IMR-90 (cell line): ENCODE measurements around the gene KDM2A. TPM values are rescaled to one million over a fixed set of nuclear protein-coding genes. Genes with fewer than 3 reads are reported as not detected.
A peak's percentile ranks its signal among the peaks of the same experiment; 100 is the strongest.

Experiments
- ATAC-seq: fragments of 200-7000 bp; cut with Tn5 transposase; 2 replicates; pipeline ENCODE4 v1.9.1; 2020; ENCODE audit warnings: low read depth, mild to moderate bottlenecking, moderate library complexity
- BruUV-seq: library from RNA; stranded (reverse); fragments of 400-500 nt; replicated peaks from 2 replicates; lab custom pipeline; 2021; lab: Mats Ljungman, UMichigan
- CTCF ChIA-PET: fragments of 300-600 bp; formaldehyde crosslinking; extraction: SDS; loops from one replicate; lab custom pipeline; 2021; ENCODE audit warnings: antibody characterized with exemption; lab: Yijun Ruan, JAX
- POLR2A ChIA-PET: fragments of 300-600 bp; sonication (Branson Sonifier 250); formaldehyde crosslinking; loops from one replicate; lab custom pipeline; 2022; ENCODE audit warnings: antibody characterized with exemption; ENCODE audit not compliant: unreplicated experiment; lab: Charles Lee
- DNase-seq: peaks from one replicate; pipeline ENCODE4 v3.0.0; 2013
- H2AFZ ChIP-seq: replicated peaks from 2 replicates; pipeline ENCODE3; 2013; ENCODE audit warnings: low read length, mild to moderate bottlenecking; ENCODE audit not compliant: poor library complexity
- H2AK5ac ChIP-seq: 2 replicates; pipeline ENCODE4 v1.6.1; 2013; ENCODE audit warnings: low read depth, low read length, inconsistent platforms
- H2AK9ac ChIP-seq: replicated peaks from 2 replicates; pipeline ENCODE3; 2013; ENCODE audit warnings: mild to moderate bottlenecking, low read depth, low read length, moderate library complexity; ENCODE audit not compliant: poor library complexity
- H2BK120ac ChIP-seq: 2 replicates; pipeline ENCODE4 v1.6.1; 2013; ENCODE audit warnings: low read depth, low read length, inconsistent platforms
- H2BK15ac ChIP-seq: 3 replicates; pipeline ENCODE4 v1.6.1; 2013; ENCODE audit warnings: low read depth, low read length, inconsistent platforms
- H2BK20ac ChIP-seq: 2 replicates; pipeline ENCODE4 v1.6.1; 2013; ENCODE audit warnings: low read depth, mild to moderate bottlenecking, inconsistent platforms, low read length, moderate library complexity
- H2BK5ac ChIP-seq: 2 replicates; pipeline ENCODE4 v1.6.1; 2013; ENCODE audit warnings: mild to moderate bottlenecking, low read depth, low read length, inconsistent platforms; ENCODE audit not compliant: poor library complexity, severe bottlenecking
- H3K14ac ChIP-seq: replicated peaks from 2 replicates; pipeline ENCODE4 v1.6.1; 2013; ENCODE audit warnings: low read depth, low read length, inconsistent platforms
- H3K18ac ChIP-seq: 2 replicates; pipeline ENCODE4 v1.6.1; 2013; ENCODE audit warnings: low read depth, low read length, control low read depth
- H3K23ac ChIP-seq: 2 replicates; pipeline ENCODE4 v1.6.1; 2013; ENCODE audit warnings: low read depth, low read length, inconsistent platforms
- H3K27ac ChIP-seq: 2 replicates; pipeline ENCODE4 v1.5.1; 2013; ENCODE audit warnings: mild to moderate bottlenecking, control low read depth, low read length; ENCODE audit not compliant: insufficient read depth
- H3K27me3 ChIP-seq: 2 replicates; pipeline ENCODE4 v1.6.1; 2013; ENCODE audit warnings: low read length; ENCODE audit not compliant: control insufficient read depth, insufficient read depth
- H3K36me3 ChIP-seq: 2 replicates; pipeline ENCODE4 v1.6.1; 2013; ENCODE audit warnings: low read length, mixed read lengths; ENCODE audit not compliant: control insufficient read depth, insufficient read depth
- H3K4ac ChIP-seq: 2 replicates; pipeline ENCODE4 v1.6.1; 2013; ENCODE audit warnings: low read depth, low read length, inconsistent platforms
- H3K4me1 ChIP-seq: 2 replicates; pipeline ENCODE4 v1.6.1; 2013; ENCODE audit warnings: low read length, mixed read lengths; ENCODE audit not compliant: control insufficient read depth, insufficient read depth
- H3K4me2 ChIP-seq: 2 replicates; pipeline ENCODE4 v1.6.1; 2013; ENCODE audit warnings: low read depth, mild to moderate bottlenecking, control low read depth, low read length, moderate library complexity
- H3K4me3 ChIP-seq: 2 replicates; pipeline ENCODE4 v1.5.1; 2013; ENCODE audit warnings: low read depth, mild to moderate bottlenecking, control low read depth, low read length, moderate library complexity; ENCODE audit not compliant: insufficient read depth
- H3K56ac ChIP-seq: 2 replicates; pipeline ENCODE4 v1.6.1; 2013; ENCODE audit warnings: low read length, inconsistent platforms; ENCODE audit not compliant: insufficient read depth; ENCODE audit errors: extremely low read depth
- H3K79me1 ChIP-seq, 2 experiments: 2 replicates each; pipeline ENCODE4 v1.6.1; 2013; ENCODE audit warnings: low read length in 2 of 2, inconsistent platforms in 1 of 2, low read depth in 1 of 2
- H3K9ac ChIP-seq: 2 replicates; pipeline ENCODE4 v1.6.1; 2013; ENCODE audit warnings: low read depth, low read length, control low read depth
- H3K9me1 ChIP-seq: 2 replicates; pipeline ENCODE4 v1.6.1; 2013; ENCODE audit warnings: low read length, inconsistent platforms; ENCODE audit not compliant: insufficient read depth
- H3K9me3 ChIP-seq: 2 replicates; pipeline ENCODE4 v1.6.1; 2013; ENCODE audit warnings: low read length; ENCODE audit not compliant: control insufficient read depth, insufficient read depth
- H4K20me1 ChIP-seq: 2 replicates; pipeline ENCODE4 v1.6.1; 2013; ENCODE audit warnings: low read length, inconsistent platforms; ENCODE audit not compliant: insufficient read depth
- H4K5ac ChIP-seq: 2 replicates; pipeline ENCODE4 v1.6.1; 2013; ENCODE audit warnings: mild to moderate bottlenecking, low read depth, low read length, control low read depth
- H4K8ac ChIP-seq, 2 experiments: 2 replicates each; pipeline ENCODE4 v1.6.1; 2013; ENCODE audit warnings: low read depth in 2 of 2, low read length in 2 of 2, control low read depth in 1 of 2, inconsistent platforms in 1 of 2
- H4K91ac ChIP-seq: 2 replicates; pipeline ENCODE4 v1.6.1; 2013; ENCODE audit warnings: low read depth, low read length, inconsistent platforms; ENCODE audit not compliant: insufficient read depth
- CTCF ChIP-seq: conservative IDR thresholded peaks from 2 replicates; pipeline ENCODE4 v1.5.1; 2012; ENCODE audit warnings: mild to moderate bottlenecking, low read depth, low read length, improper control_type of control experiment
- FOS ChIP-seq: fragments of 150-350 bp; IDR thresholded peaks from 2 replicates; pipeline ENCODE4 v1.6.1; 2016; ENCODE audit warnings: low read depth, low read length
- MXI1 ChIP-seq: IDR thresholded peaks from 2 replicates; pipeline ENCODE4 v1.6.1; 2012; ENCODE audit warnings: low read depth, mild to moderate bottlenecking, low read length, moderate library complexity, borderline replicate concordance
- WGBS, 2 experiments: methylation state at CpG; one replicate each; pipeline versions ENCODE4 v1.1.5 to v1.1.7; 2013; ENCODE audit warnings: missing lambda C conversion rate in 2 of 2; ENCODE audit not compliant: insufficient read length in 1 of 2; ENCODE audit errors: extremely low coverage in 2 of 2; 5-methylcytosine and 5-hydroxymethylcytosine counted together
- dilution Hi-C: fragments of 300-500 bp; cut with HindIII; formaldehyde crosslinking; loops from one replicate; pipeline ENCODE4 v1.14.3; 2018; ENCODE audit warnings: low sequenced_read_pairs; ENCODE audit not compliant: unreplicated experiment
- in situ Hi-C: fragments of 300-500 bp; cut with MboI; formaldehyde crosslinking; loops from 3 replicates; pipeline ENCODE4 v1.14.3; 2019; ENCODE audit warnings: low sequenced_read_pairs, inconsistent platforms, mixed read lengths
- intact Hi-C: fragments of 100-400 bp; cut with micrococcal nuclease; formaldehyde crosslinking; loops from 2 replicates; pipeline ENCODE4 v1.10.0; 2022
- polyA plus RNA-seq, 3 experiments: library from polyadenylated mRNA; depleted of rRNA; stranded (reverse); fragments of >200 nt; gene quantifications; 2 replicates each; pipeline ENCODE4 v1.2.3, GENCODE V29; 2012; ENCODE audit warnings: low replicate concordance in 1 of 3
- total RNA-seq: library from RNA; depleted of rRNA; stranded (reverse); fragments of >200 nt; gene quantifications from 2 replicates; pipeline ENCODE4 v1.2.3, GENCODE V29; 2012

KDM2A gene
- total and polyA plus RNA-seq, 2 of the 4 experiments (the other 2 are of a cell fraction), result 26.7 to 42.6 TPM

- POLR2A ChIA-PET, result interaction anchor here (0.6 kb wide), 1 partner anchor 294 kb away, joined by 7 read pairs; no protein-coding TSS in a partner anchor
- H3K14ac ChIP-seq, result peak within 1 kb of the TSS; percentile 97
- TF ChIP-seq CTCF (no peak), FOS (no peak), MXI1 (0 out of 2 replicates have a peak, but pooled peaks have one; percentile 33)
- peak within 1 kb of the TSS; percentile 67 for H2BK120ac ChIP-seq
- DNase-seq (no peak), ATAC-seq (peak; percentile 70)
- peak within 1 kb of the TSS; percentile 89 for H3K9ac ChIP-seq
- in situ Hi-C loops (no loop called here), dilution Hi-C loops (no loop called here), intact Hi-C loops (loop anchor here (2.0 kb wide), 2 partner anchors 14 to 26 kb away; partner anchors contain the start of gene SSH3)
- H2AFZ ChIP-seq, result peak within 1 kb of the TSS; percentile 97
- peak within 1 kb of the TSS; percentile 11 for H2BK20ac ChIP-seq
- peak within 1 kb of the TSS; percentile 81 for H3K18ac ChIP-seq
- no peaks in the 10 kb centered on the region for H3K9me3 ChIP-seq
- peak within 1 kb of the TSS; percentile 99 for H2AK5ac ChIP-seq
- peaks cover 40% of the 10 kb centered on the region for H3K36me3 ChIP-seq
- 0% methylated on average over 15 of the region's 56 CpGs; no CpG with 5 or more reads in 1 of the 2 experiments for WGBS, 2 experiments
- no TSS peak for BruUV-seq
- peak within 1 kb of the TSS; percentile 99 for H4K91ac ChIP-seq
- peak within 1 kb of the TSS; percentile 81 for H3K56ac ChIP-seq
- H2BK15ac ChIP-seq, result peak within 1 kb of the TSS; percentile 64; the same call in 2 of the 3 replicates
- CTCF ChIA-PET, result interaction anchor here (0.6 kb wide), 1 partner anchor 57 kb away, joined by 3 read pairs; no protein-coding TSS in a partner anchor
- H3K27me3 ChIP-seq, result no peaks in the 10 kb centered on the region
- H2BK5ac ChIP-seq, result peak within 1 kb of the TSS; percentile 90
- peak within 1 kb of the TSS; percentile 98 for H4K5ac ChIP-seq
- peaks cover 21% of the 10 kb centered on the region for H3K4me1 ChIP-seq
- H3K79me1 ChIP-seq, result peaks cover 16 to 53% of the 10 kb centered on the region in 2 experiments; a peak in 3 of 4 replicates
- H4K8ac ChIP-seq, result peak within 1 kb of the TSS; percentile 97 to 100
- peak within 1 kb of the TSS; percentile 100 for H2AK9ac ChIP-seq
- peak within 1 kb of the TSS; percentile 92 for H3K4me2 ChIP-seq
- H4K20me1 ChIP-seq, result peaks cover 15% of the 10 kb centered on the region
- H3K9me1 ChIP-seq, result peaks cover 22% of the 10 kb centered on the region; the same call in 1 of the 2 replicates
- peak within 1 kb of the TSS; percentile 95 for H3K27ac ChIP-seq
- H3K23ac ChIP-seq, result peak within 1 kb of the TSS; percentile 94
- peak within 1 kb of the TSS; percentile 98 for H3K4ac ChIP-seq
- H3K4me3 ChIP-seq, result peak within 1 kb of the TSS; percentile 74
Observed at GRCh38 chr11:67289226-67289650, 170.2 kb downstream of the KDM2A start, which contains the start of gene ANKRD13D. Gene ANKRD13D, plus strand, starts transcription at chr11:67289303. Its CDS starts 158 bp downstream, at chr11:67289461.
